BJ (cell line): ENCODE data around the gene CCL8. TPM values are rescaled to one million over a fixed set of nuclear protein-coding genes. Genes with fewer than 3 reads are reported as not detected.

Experiments
- CTCF ChIA-PET: fragments of 350-600 bp; formaldehyde crosslinking; extraction: SDS; loops from one replicate; lab custom pipeline; 2021; ENCODE audit warnings: antibody characterized with exemption, inconsistent platforms; lab: Yijun Ruan, JAX
- POLR2A ChIA-PET: fragments of 300-600 bp; sonication (Branson Sonifier 250); formaldehyde crosslinking; extraction: SDS; loops from one replicate; lab custom pipeline; 2021; ENCODE audit warnings: antibody characterized with exemption; lab: Charles Lee
- DNase-seq: peaks from one replicate; pipeline ENCODE4 v3.0.0-alpha.2; 2011; ENCODE audit warnings: low read depth
- H3K27me3 ChIP-seq: 2 replicates; pipeline ENCODE4 v1.6.0; 2011; ENCODE audit warnings: low read length; ENCODE audit not compliant: control insufficient read depth, insufficient read depth
- H3K36me3 ChIP-seq: 2 replicates; pipeline ENCODE4 v1.5.1; 2011; ENCODE audit warnings: low read length; ENCODE audit not compliant: control insufficient read depth, insufficient read depth
- H3K4me3 ChIP-seq: 2 replicates; pipeline ENCODE4 v1.5.1; 2011; ENCODE audit warnings: low read depth, mild to moderate bottlenecking, control low read depth, low read length
- polyA plus RNA-seq: library from polyadenylated mRNA; depleted of rRNA; stranded (reverse); fragments of >200 nt; gene quantifications from 2 replicates; pipeline ENCODE4 v1.2.3, GENCODE V29; 2011
- TF ChIP-seq, protein P1 (sequence below): IDR thresholded peaks from 2 replicates; pipeline ENCODE4 v1.5.1; 2011; ENCODE audit warnings: low read depth, mild to moderate bottlenecking, control low read depth, inconsistent platforms, low read length, moderate library complexity; ENCODE audit not compliant: insufficient read depth

Gene CCL8
- polyA plus RNA-seq, 1 experiment = 0.10 TPM

DNA sequence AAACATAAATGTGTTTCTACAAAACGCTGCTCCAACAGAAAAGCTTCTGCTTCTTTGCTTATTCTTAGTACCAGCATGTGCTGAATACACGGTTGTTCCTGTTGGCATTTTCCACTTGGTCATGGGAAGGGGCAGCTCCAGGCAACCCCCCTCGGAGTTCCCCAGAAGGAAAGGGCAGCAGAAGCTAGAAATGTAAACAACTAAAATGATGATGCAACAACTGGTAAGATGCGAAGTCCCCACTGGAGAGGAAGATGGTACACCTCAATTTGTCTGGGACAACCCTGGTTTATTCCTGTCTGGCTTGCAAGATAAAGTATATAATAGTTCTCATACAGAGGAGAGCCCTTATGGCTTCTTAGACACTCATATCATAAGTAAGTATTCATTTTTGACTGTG, 27.8 kb downstream of the CCL8 start:
- ChIA-PET POLR2A (no interaction called here), CTCF (interaction anchor here (2.1 kb wide), 1 partner anchor 14 kb away, joined by 5 read pairs; no protein-coding TSS in a partner anchor)
- peaks cover 2% of the 10 kb centered on the region; the same call in 1 of the 2 replicates for H3K27me3 ChIP-seq
- H3K4me3 ChIP-seq = no peak overlapping the region
- H3K36me3 ChIP-seq = no peaks in the 10 kb centered on the region
- TF ChIP-seq, protein P1, sequence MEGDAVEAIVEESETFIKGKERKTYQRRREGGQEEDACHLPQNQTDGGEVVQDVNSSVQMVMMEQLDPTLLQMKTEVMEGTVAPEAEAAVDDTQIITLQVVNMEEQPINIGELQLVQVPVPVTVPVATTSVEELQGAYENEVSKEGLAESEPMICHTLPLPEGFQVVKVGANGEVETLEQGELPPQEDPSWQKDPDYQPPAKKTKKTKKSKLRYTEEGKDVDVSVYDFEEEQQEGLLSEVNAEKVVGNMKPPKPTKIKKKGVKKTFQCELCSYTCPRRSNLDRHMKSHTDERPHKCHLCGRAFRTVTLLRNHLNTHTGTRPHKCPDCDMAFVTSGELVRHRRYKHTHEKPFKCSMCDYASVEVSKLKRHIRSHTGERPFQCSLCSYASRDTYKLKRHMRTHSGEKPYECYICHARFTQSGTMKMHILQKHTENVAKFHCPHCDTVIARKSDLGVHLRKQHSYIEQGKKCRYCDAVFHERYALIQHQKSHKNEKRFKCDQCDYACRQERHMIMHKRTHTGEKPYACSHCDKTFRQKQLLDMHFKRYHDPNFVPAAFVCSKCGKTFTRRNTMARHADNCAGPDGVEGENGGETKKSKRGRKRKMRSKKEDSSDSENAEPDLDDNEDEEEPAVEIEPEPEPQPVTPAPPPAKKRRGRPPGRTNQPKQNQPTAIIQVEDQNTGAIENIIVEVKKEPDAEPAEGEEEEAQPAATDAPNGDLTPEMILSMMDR = no peak
- DNase-seq = no peak

GRCh38 chr17:34349751-34350150, 30.5 kb downstream of the CCL8 start:
- no peaks in the 10 kb centered on the region for H3K27me3 ChIP-seq
- CTCF ChIA-PET = interaction anchor here (0.9 to 2.4 kb wide), 4 partner anchors 10 to 149 kb away, joined by 3 to 14 read pairs (median 8); no protein-coding TSS in a partner anchor

GRCh38 chr17:34351096-34351495, 31.9 kb downstream of the CCL8 start:
- CTCF ChIA-PET = interaction anchor here (1.5 to 2.4 kb wide), 3 partner anchors 10 to 151 kb away, joined by 3 to 14 read pairs (median 12); no protein-coding TSS in a partner anchor
- no peak for DNase-seq
- POLR2A ChIA-PET = no interaction called here
- TF ChIP-seq, protein P1 = no peak
- no peak overlapping the region for H3K4me3 ChIP-seq
- no peaks in the 10 kb centered on the region for H3K36me3 ChIP-seq
- H3K27me3 ChIP-seq = no peaks in the 10 kb centered on the region

More at GRCh38 chr17:34349751-34350150, 30.5 kb downstream of the CCL8 start:
- Histone ChIP-seq H3K4me3 (no peak overlapping the region), H3K36me3 (no peaks in the 10 kb centered on the region)
- DNase-seq = no peak
- TF ChIP-seq, protein P1 = no peak
- POLR2A ChIA-PET = no interaction called here

- POLR2A ChIA-PET = no interaction called here
- H3K4me3 ChIP-seq = no peak overlapping the region
- no peaks in the 10 kb centered on the region for H3K36me3 ChIP-seq
- H3K27me3 ChIP-seq = no peaks in the 10 kb centered on the region
- TF ChIP-seq, protein P1 = no peak
- DNase-seq = no peak
- CTCF ChIA-PET = interaction anchor here (1.5 to 14.0 kb wide), 2 partner anchors 9 to 149 kb away, joined by 9 to 512 read pairs; no protein-coding TSS in a partner anchor
Measured at GRCh38 chr17:34352191-34352590, 33.0 kb downstream of the CCL8 start.

- H3K36me3 ChIP-seq = no peaks in the 10 kb centered on the region
- TF ChIP-seq, protein P1 = no peak
- no peaks in the 10 kb centered on the region for H3K27me3 ChIP-seq
- CTCF ChIA-PET = interaction anchor here (1.0 to 14.0 kb wide), 8 partner anchors 9 to 152 kb away, joined by 3 to 512 read pairs (median 4); no protein-coding TSS in a partner anchor
- H3K4me3 ChIP-seq = no peak overlapping the region
- POLR2A ChIA-PET = interaction anchor here (0.7 to 0.8 kb wide), 7 partner anchors 27 to 1107 kb away, joined by 3 to 9 read pairs (median 3); partner anchors contain the start of gene CCL8
- DNase-seq = peak; percentile 68
Measured at GRCh38 chr17:34354637-34355036, 35.4 kb downstream of the CCL8 start.
